Ishikawa (cell line): Measurements from ENCODE around the gene COL20A1.

ENCODE experiments used
- CEBPB ChIP-seq: IDR thresholded peaks from 2 replicates; pipeline ENCODE4 v1.6.1; 2012
- CREB1 ChIP-seq: IDR thresholded peaks from 2 replicates; pipeline ENCODE4 v1.6.1; 2012; ENCODE audit warnings: low read depth
- EGR1 ChIP-seq: IDR thresholded peaks from 2 replicates; pipeline ENCODE4 v1.6.1; 2012
- EP300 ChIP-seq: IDR thresholded peaks from 2 replicates; pipeline ENCODE4 v1.6.1; 2012; ENCODE audit warnings: borderline replicate concordance
- FOXM1 ChIP-seq: IDR thresholded peaks from 2 replicates; pipeline ENCODE4 v1.6.1; 2012; ENCODE audit warnings: low read depth, borderline replicate concordance
- MAX ChIP-seq: IDR thresholded peaks from 2 replicates; pipeline ENCODE4 v1.6.1; 2012
- NFIC ChIP-seq: IDR thresholded peaks from 2 replicates; pipeline ENCODE4 v1.6.1; 2012
- RAD21 ChIP-seq: IDR thresholded peaks from 2 replicates; pipeline ENCODE4 v1.6.1; 2012; ENCODE audit warnings: low read depth
- TAF1 ChIP-seq: IDR thresholded peaks from 2 replicates; pipeline ENCODE4 v1.6.1; 2012; ENCODE audit warnings: low read depth, mild to moderate bottlenecking
- TCF12 ChIP-seq: IDR thresholded peaks from 2 replicates; pipeline ENCODE4 v1.6.1; 2012; ENCODE audit warnings: low read depth
- TEAD4 ChIP-seq: IDR thresholded peaks from 2 replicates; pipeline ENCODE4 v1.6.1; 2012
- USF1 ChIP-seq: IDR thresholded peaks from 2 replicates; pipeline ENCODE4 v1.6.1; 2012
- YY1 ChIP-seq: IDR thresholded peaks from 2 replicates; pipeline ENCODE4 v1.6.1; 2012; ENCODE audit warnings: low read depth
- ZBTB7A ChIP-seq: IDR thresholded peaks from 2 replicates; pipeline ENCODE4 v1.6.1; 2012; ENCODE audit warnings: low read depth
- TF ChIP-seq, protein P1 (sequence below): IDR thresholded peaks from 2 replicates; pipeline ENCODE4 v1.6.1; 2012; ENCODE audit warnings: low read depth, mild to moderate bottlenecking

COL20A1 gene

GRCh38 chr20:63257629-63258028 is 35.4 kb upstream of the COL20A1 start:
- TF ChIP-seq USF1, result no peak
- TF ChIP-seq NFIC, result no peak

GRCh38 chr20:63258781-63259180 is 34.2 kb upstream of the COL20A1 start:
- no peak for TF ChIP-seq EGR1
- no peak for TF ChIP-seq CEBPB
- no peak for TF ChIP-seq FOXM1
- TF ChIP-seq NFIC, result no peak
- TF ChIP-seq TCF12, result no peak
- TF ChIP-seq USF1, result no peak
- no peak for TF ChIP-seq EP300
- TF ChIP-seq CREB1, result no peak
- no peak for TF ChIP-seq MAX
- TF ChIP-seq YY1, result no peak
- TF ChIP-seq RAD21, result no peak
- TF ChIP-seq ZBTB7A, result no peak
- TF ChIP-seq TEAD4, result no peak
- TF ChIP-seq, protein P1, sequence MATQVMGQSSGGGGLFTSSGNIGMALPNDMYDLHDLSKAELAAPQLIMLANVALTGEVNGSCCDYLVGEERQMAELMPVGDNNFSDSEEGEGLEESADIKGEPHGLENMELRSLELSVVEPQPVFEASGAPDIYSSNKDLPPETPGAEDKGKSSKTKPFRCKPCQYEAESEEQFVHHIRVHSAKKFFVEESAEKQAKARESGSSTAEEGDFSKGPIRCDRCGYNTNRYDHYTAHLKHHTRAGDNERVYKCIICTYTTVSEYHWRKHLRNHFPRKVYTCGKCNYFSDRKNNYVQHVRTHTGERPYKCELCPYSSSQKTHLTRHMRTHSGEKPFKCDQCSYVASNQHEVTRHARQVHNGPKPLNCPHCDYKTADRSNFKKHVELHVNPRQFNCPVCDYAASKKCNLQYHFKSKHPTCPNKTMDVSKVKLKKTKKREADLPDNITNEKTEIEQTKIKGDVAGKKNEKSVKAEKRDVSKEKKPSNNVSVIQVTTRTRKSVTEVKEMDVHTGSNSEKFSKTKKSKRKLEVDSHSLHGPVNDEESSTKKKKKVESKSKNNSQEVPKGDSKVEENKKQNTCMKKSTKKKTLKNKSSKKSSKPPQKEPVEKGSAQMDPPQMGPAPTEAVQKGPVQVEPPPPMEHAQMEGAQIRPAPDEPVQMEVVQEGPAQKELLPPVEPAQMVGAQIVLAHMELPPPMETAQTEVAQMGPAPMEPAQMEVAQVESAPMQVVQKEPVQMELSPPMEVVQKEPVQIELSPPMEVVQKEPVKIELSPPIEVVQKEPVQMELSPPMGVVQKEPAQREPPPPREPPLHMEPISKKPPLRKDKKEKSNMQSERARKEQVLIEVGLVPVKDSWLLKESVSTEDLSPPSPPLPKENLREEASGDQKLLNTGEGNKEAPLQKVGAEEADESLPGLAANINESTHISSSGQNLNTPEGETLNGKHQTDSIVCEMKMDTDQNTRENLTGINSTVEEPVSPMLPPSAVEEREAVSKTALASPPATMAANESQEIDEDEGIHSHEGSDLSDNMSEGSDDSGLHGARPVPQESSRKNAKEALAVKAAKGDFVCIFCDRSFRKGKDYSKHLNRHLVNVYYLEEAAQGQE, result no peak

GRCh38 chr20:63259734-63260460 is 33.1 kb upstream of the COL20A1 start:
- TF ChIP-seq TEAD4 (no peak), ZBTB7A (no peak), FOXM1 (no peak), USF1 (no peak), NFIC (no peak), CREB1 (no peak), TAF1 (no peak), CEBPB (no peak), YY1 (no peak), EP300 (no peak), RAD21 (no peak), MAX (no peak), TCF12 (no peak), EGR1 (no peak)
- TF ChIP-seq, protein P1, result no peak

DNA sequence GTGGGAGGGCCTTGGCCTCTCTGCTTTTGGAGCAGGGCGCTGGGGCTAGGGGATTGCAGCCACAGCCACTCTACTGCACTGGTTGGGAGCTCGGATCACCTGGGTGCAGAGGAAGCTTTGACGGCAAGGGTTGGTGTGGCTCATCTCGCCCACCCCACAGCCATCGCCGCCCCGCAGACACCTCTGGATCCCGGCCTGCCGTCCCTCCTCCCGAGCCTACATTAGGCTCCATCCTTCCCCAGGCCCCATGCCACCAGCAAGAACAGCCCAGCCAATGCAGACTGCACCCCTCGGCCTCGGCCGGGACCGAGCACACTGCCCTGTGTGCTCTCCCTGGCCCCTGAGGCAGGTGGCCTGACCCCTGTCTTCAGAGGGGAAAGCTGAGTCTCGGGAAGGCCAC is 32.5 kb upstream of the COL20A1 start:
- TF ChIP-seq CREB1 (no peak), MAX (no peak), CEBPB (no peak), FOXM1 (no peak), TAF1 (no peak), NFIC (no peak), RAD21 (no peak), TEAD4 (no peak), EGR1 (no peak)

GRCh38 chr20:63261060-63261794 is 31.8 kb upstream of the COL20A1 start:
- TF ChIP-seq ZBTB7A, result no peak
- no peak for TF ChIP-seq TCF12
- no peak for TF ChIP-seq NFIC
- TF ChIP-seq EGR1, result no peak
- TF ChIP-seq EP300, result no peak
